Right kidney (tissue), 1 donor: ENCODE data around the gene SIGLEC9.

ENCODE experiments used
- DNase-seq: peaks from one replicate; pipeline ENCODE4 v3.0.0-alpha.2; 2016

SIGLEC9 gene

DNA sequence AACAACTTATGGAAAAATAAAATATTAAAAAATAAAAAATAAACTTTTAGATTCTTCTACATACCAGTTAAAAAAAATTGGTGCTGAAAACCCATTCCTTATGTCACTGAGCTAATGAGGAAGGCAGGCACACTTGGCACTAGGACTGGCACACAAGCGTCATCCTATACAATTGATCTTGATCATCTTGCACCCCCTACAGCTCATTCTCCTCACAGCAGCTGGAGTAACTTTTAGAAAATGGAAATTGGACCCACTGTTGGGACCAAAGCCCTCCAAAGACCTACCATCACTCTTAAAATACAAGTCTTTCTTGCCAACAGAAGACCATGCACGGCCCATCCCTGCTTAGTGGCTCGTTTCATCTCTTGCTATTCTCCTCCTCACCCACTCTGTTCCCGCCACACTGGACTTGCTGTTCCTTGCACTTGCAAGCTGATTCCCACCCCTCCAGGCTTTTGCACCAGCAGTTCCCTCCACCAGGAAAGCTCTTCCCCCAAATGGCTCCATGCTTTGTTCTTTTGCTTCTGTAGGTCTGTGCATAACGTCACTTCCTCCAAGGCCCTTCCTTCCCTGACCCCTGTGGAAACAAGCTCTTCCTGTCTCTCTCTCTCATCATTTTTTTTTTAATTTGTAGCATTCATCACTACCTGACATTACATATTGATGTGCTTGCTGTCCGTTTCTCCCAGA, 28.1 kb upstream of the SIGLEC9 start:
- DNase-seq, result no peak

DNA sequence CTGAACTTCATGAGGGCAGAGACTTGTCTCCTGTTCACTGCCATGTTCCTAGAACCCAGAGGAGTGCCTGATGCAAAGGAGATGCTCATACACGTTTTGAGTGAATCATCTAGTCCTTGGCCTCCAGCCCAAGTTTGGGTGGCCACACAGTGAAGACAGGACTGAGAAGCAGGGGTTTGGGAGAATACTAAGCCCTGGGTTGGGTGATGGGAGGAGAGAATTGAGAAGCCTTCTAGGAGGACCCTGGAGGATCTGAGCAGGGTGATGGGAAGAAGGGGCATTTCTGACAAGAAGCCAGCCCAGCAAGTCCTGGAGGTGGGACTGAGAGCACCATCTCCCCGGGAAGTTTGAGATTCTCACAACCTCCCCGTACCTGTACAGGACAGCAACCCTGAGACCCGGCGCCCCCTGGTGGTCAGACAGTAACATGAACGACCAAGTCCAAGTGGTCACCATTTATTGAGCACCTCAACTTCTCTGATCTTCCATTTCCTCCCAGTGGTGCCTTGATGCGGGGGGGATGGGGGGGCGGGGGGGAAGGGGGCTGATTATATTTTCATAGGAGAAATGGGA, 27.5 kb upstream of the SIGLEC9 start:
- no peak for DNase-seq

DNA sequence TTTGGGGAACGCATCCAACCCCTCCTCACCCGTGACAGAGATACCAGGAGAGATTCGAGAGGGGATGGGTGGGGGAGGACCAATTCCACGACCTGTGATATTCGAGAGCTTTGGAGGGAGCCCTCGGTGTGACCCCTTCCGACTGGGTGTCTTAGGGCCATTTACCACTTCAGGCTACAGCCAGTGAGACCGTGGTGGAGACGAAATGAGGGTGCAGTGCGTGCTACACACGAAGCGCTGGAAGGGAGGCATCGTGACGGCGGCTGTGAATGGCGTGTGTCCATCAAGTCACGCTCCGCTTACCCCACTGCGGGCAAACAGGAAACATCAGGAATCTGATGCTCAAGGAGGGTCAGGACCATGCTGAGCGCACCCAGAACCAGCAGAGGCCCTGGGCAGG, 26.9 kb upstream of the SIGLEC9 start:
- no peak for DNase-seq

DNA sequence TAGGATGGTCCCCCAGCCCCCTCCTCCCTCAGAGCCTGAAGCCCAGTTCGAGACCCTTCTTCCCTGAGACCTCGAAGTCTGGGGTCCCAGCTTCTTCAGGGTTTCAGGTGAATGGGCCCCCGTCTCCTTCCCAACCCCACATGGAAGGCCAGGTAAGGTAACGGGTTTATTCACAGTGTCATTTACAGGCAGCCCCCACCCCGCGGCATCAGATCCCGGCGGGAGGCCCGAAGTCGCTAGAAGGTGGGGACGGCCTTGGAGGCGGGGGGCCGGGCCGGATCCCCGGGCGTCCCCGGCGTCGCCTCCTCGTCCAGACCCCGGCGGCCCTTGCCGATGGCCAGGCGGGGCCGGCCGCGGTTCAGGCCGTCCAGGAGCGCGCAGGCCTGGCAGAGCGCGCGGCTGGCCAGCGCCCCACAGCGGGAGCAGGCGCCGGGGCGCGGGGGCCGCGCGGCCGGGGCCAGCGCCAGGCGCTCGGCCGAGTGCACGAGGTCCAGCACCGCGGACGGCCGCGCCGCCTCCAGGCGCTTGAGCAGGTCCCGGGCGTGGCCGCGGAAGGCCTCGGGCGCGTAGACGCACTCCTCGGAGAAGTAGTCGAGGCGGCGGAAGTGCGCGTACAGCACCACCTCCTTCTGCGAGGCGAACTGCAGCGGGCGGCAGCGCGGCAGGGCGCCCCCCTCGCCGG, 26.2 kb upstream of the SIGLEC9 start:
- DNase-seq, result peak; percentile 36

DNA sequence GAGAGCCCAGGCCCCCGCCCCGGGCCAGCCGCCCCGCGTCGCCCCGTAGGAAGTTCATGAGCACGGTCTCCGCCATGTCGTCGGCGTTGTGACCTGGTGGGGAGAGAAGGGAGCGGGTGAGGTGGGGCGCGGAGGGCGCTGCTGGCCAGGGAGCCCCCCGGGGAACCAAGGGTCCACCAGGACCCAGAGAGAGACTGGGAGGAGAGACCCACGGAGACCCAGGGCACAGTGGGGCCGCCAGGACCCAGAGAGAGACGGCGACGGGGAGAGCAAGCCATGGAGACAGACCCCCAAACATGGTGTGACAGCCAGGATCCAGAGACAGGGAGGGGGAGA, 25.7 kb upstream of the SIGLEC9 start:
- DNase-seq, result peak; percentile 54

DNA sequence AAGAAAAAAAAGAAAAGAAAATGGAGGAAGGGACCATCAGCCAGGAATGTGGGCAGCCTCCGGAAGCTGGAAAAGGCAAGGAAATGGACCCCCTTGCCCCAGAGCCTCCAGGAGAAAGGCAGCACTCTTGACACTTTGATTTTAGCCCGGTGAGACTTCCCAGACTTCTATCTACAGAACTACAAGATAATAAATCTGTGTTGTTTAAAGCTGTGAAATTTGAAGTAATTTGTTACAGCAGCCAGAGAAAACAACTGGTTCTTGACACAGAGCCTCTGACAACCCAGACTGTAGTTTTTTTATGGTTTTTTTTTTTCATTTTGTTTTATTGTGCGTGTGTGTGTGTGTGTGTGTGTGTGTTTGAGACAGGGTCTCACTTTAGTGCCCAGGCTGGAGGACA, 24.1 kb upstream of the SIGLEC9 start:
- no peak for DNase-seq

DNA sequence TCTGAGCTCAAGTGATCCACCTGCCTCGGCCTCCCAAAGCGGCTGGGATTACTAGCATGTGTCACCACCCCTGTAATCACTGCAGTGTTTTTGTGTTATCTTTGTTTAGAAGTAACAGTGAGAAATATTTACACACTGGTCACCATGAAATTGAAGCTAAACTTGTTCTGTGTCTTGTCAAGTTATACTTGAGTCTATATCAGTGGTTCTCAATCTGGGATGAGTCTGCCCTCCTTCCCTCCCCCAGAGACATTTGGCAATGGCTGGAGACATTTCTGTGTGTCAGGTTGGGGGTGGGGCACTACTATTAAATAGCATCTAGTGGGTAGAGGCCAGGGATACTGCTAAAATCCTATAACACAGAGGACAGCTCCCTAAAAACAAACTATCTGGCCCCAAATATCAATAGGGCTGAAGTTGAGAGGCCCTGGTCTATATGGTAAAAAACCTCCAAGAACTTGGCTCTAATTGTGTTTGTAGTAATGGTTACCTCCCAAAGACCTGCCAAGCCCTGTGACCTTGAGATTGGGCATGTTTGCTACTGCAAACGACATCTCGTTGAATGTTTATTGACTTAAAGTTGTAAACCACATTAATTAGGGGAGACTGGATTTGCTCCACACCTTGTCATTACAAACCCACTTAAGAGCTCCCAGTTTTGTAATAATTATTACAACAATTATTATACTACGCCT, 23.4 kb upstream of the SIGLEC9 start:
- DNase-seq, result no peak

DNA sequence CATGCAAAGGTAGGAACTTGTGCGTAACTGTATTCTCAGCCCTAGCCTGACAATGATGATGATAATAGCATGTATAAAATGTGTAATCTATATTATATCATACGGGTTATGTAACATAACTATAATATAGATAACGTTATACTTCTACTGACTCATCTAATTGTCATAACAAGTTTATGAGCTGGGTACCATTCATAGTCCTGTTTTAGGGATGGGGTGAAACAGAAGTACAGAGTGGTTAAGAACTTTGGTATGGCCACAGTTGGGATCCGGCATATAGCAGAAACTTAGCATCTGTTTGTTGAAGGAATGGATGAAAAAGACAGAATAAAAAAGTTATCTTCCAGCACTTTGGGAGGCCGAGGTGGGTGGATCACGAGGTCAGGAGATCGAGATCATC, 21.7 kb upstream of the SIGLEC9 start:
- no peak for DNase-seq

DNA sequence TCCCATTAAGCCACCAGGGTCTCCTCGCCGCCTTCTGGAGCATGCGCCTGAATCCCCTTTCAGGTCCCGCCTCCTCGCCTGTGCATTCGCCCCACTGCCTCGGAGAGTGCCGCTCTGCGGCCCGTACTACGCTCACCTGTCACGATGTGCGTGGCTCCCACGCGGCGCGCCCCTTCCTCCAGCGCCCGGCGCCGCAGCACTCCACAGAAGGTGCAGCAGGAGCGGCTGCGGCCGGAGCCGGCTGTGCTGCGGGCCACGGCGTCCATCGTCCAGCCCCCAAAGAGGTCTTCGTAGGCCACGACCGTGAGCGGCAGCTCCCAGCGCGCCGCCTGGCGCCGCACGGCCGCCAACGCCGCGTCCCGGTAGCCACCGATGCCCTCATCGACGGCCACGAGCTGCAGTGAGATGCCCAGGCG, 20.8 kb upstream of the SIGLEC9 start:
- peak; percentile 48 for DNase-seq

DNA sequence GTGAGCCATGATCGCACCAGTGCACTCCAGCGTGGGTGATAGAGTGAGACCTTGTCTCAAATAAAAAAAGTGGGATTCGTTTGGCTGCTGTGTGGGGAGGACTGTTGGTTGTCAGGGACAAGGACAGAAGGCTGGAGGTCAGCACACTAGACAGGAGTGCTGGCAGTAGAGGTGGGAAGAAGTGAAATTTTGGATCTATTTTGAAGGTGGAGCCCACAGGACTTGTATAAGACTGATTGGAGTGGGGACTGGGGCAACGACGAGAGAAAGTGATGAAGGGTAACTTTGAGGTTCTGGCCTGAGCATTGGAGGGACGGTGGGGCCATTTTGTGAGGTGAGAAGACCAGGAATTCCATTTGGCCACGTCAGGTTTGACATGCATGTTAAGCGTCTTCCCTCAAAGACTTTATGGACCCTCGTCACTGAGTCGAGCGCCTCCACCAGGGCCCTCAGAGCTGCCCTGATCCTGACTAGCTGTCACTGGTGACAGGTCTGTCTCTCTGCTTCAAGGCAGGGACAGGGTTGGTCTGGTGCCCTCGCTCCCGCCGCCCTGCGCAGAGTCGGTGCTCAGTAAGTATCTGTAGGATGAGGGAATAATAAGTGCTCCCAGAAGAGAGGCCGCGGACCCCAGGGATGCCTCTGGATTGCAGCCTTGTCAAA, 17.2 kb upstream of the SIGLEC9 start:
- DNase-seq, result no peak

DNA sequence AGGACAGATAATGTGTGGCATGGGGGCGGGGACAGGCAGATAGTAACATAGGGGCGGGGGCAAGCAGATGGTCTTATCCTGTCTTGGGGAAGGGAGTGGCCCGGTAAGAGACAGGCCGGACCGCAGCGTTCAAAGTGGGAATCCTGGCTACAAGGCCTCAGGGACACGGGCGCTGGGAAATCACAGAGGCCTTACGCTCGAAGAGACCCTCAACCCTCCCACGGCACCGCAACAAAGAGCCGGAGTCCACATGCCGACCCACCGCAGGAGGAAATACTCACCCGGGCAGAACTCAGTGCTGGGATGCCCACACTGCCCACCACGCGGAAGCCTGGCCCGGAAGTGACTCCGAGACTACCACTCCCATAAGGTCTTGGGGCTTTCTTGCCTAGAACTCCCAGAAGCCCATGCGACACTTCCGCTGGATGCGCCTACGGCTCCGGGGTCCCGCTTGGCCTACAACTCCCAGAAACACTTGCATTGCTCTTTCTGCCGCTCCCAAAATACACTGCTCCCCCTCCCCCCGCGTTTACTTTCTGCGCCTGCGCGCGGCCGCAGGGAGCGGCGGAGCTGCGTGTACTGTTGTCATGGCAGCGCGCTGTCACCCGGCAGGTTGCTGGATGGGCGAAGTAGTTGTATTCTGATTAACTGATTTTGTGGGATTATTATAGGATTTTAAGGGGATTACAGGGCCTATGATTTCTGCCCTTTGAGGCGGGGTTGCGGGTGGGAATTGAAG, 16.5 kb upstream of the SIGLEC9 start, which contains the start of gene CTU1:
CTU1 (minus strand) TSS at position 344 of the 739 bp plus-strand sequence. CDS start 3,840 bp downstream, outside the sequence.
- peak; percentile 93 for DNase-seq

DNA sequence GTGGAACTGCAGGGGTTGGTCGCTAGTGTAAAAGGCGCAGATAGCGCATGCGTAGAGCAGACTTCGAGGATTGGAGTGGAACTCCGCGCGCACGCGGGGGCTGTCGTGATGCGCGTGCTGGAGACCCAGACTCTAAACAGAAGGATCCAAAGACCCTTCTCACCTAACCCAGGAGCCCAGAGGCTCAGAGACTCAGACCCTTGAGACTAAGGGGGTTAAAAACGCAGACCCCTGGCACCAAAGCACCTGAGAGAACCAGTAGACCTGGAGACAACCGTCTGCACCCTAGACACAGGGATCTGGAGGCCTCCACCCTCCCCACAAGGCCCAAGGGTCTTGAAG, 15.9 kb upstream of the SIGLEC9 start:
- DNase-seq, result no peak

DNA sequence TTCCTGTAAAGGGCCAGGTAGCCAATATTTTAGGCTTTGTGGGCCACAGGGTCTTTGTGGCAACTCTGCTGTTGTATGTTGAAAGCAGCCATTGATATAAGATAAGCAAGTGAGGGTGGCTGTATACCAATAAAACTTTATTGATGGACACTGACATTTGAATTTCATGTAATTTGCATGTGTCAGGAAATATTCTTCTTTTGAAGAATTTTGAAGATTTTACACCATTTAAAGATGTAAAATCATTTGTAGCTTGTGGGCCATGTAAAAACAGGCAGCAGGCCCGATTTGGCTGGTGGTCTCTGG, 14.1 kb upstream of the SIGLEC9 start:
- no peak for DNase-seq

DNA sequence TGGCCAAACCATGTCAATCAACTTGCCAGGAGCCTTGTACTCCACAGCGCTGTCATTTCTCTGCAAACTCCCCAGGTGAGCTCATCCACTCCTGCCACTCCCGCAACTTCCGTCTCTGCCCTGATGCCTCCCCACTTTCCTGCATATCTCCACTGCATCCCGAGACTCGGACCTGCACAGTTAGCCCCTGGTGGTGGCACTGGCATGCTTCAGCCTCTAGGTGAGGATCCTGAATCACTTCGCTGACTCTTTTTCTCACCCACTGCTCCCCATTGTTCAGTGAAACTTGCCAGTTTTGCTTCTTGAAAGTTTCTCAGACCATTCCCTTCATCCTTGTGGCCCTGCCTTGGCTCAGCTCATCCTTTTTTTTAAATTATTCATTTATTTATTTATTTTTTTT, 13.1 kb upstream of the SIGLEC9 start:
- no peak for DNase-seq

DNA sequence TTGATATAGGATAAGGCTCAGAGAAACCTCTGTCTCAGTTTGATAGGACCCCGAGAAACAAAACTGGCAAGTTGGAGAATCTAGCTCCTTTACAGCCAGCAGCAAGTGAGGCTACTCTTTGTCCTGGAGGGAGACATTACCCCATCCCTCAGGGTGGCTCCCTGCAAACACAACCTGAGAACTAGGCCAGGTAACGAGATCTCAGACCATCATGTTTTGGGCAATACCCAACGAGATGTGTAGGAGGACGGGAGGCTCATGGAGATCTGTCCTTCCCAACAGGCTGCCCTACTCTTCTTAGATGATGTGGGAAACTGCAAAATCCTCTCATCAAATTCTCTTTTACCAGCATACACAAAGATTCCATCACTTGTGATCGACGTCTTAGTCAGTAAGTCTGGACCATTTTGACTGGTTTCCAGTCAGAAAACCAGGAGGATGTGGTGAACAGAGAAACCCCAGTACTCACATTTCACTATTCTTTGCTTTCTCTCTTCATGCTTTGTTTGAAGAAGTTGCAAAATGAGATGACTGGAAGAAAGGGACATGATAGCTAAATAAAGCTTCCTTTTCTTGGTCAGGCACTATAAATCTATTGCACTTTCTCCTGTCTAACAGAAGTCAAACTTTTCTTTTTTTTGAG, 10.5 kb upstream of the SIGLEC9 start:
- no peak for DNase-seq

DNA sequence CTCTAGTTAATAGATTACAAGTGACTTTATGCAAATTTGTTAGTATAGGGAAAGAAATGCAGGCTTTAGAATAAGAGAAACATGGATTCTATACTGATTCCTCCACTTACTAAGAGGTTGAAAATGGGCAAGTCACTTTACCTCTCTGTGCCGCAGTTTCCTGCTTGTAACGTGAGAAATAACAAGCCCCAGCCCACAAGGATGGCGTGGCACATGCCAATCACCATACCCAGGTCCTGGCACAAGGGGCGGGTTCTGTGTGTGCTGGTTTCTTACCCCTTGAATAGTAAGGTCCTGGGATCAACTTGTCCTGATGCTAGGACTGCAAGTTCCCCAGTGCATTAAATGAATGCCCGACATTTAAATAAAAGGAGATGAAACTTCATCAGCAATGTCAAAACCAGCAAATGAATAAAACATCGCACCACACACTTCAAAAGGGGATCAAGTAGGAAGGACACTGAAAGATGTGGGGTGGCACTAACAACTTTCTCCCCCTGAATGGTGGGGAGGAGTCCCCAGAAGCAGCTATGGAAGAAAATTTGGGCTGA, 7.9 kb upstream of the SIGLEC9 start:
- no peak for DNase-seq

DNA sequence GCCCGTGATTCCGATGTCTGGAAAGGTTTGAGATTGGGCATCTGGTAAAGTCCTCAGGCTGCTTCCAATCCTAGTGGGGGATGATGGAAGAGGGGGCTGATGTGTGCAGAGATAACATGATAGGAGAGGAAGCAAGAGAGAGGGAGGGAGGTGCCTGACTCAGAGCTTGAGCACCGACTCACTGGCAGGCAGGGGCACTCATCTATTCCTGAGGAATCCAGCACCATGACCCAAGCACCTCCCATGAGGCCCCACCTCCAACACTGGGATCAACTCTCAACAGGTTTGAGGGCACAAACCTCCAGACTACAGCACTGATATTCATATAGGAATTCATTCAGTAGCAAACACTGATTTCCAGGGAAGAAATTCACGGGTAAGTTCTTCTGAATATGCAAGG, 5.6 kb upstream of the SIGLEC9 start:
- no peak for DNase-seq

DNA sequence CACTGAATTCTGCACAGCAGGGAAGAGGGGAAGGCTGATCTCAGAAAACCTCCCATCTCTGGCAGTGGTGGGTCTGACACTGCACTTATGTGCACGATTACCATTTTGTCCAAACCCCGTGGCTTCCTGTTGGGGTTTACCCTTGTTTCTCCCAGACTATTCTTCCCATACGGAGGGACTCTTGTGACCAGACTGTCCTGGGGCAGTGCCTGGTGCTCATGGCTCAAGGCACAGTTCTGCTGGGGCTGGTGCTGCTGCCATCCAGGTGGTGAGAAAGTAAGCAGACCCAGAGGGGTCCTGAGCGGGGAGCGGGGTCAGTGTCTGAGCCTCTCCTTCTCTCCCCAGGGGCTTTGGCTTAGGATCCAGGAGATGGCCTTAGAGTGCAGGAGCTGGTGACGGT, 5.1 kb upstream of the SIGLEC9 start:
- DNase-seq, result no peak

DNA sequence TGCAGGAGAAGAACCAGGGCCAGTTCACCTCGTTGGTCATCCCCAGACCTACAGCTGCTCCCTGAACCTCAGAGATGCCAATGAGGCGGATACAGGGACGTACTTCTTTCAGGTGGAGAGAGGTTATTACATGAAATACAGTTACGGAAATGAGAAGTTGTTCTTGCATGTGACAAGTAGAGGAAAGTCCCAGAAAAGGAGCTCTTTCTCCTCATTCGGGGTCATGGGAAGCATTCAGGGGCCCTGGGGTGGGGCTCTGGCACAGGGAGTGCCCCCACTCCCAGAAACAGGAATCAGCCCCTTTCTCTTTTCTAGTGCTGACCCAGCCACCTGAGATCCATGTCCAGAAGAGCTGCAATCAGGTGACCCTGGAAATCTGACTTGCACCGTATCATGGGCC, 4.5 kb upstream of the SIGLEC9 start:
- DNase-seq, result no peak

DNA sequence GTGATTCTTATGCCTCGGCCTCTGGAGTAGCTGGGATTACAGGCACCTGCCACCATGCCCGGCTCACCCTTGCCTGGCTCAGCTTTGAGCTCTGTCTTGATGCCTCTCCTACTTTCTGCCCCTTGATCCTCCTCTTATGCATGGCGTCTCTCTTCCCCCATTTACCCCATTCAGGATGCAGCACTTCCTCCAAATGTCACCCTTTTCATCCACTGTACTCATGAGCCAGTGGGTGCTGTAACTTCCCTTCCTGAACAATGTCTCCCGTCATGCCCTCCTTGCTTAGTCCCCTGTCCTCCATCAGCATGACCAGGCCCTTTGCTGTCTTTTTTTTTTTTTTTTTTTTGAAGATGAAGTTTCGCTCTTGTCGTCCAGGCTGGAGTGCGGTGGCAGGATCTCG, 3.4 kb upstream of the SIGLEC9 start:
- no peak for DNase-seq

DNA sequence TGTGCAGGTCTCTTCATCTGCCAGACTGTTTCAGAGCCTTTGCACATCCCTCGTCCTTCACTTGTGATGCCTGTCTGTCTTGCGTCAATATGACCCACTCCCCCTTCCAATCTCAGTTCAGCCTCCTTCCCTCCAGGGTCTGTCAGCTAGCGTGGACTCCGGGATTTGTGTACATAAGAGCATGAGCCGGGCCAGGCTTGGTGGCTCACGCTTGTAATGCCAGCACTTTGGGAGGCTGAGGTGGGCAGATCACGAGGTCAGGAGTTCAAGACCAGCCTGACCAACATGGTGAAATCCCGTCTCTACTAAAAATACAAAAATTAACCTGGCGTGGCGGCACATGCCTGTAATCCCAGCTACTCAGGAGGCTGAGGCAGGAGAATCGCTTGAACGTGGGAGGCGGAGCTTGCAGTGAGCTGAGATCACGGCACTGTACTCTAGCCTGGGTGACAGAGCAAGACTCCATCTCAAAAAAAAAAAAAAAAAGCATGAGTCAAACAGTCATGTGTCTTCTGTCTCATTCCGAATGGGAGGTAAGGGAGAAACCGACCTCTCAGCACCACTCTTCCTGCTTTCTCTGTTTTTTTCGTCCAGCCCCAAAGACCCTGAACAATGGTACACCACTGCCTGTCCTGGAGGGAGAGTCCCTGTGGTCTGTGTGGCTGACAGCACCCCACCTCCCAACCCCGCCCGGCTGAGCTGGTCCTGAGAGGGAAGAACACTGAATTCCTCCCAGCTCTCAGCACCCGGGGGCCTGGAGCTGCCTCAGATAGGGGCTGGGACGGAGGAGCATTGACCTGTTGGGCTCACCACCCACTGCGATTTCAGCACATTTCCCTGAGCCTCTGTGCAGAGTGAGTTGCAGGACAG, 2.4 kb upstream of the SIGLEC9 start:
- DNase-seq, result no peak
